Bronchial epithelial cell (primary cell): ENCODE results near the gene AUTS2. TPM values are rescaled to one million over a fixed set of nuclear protein-coding genes. Genes with fewer than 3 reads are reported as not detected.

Experiments used
- DNase-seq: peaks from one replicate; pipeline ENCODE4 v3.0.0-alpha.2; 2010; ENCODE audit warnings: low read depth
- FAIRE-seq: peaks from 2 replicates; lab custom pipeline; 2011; peaks lifted over from hg19 to GRCh38; lab: Jason Lieb, UNC
- H3K27me3 ChIP-seq: 2 replicates; pipeline ENCODE4 v1.5.1; 2011; ENCODE audit warnings: low read length; ENCODE audit not compliant: control insufficient read depth, insufficient read depth
- H3K36me3 ChIP-seq: 2 replicates; pipeline ENCODE4 v1.5.1; 2011; ENCODE audit warnings: low read length; ENCODE audit not compliant: control insufficient read depth, insufficient read depth
- H3K4me3 ChIP-seq: 2 replicates; pipeline ENCODE4 v1.5.1; 2011; ENCODE audit warnings: mild to moderate bottlenecking, low read depth, low read length, control low read depth
- total RNA-seq: library from RNA; depleted of rRNA; stranded (reverse); fragments of >200 nt; gene quantifications from 2 replicates; pipeline ENCODE4 v1.2.1, GENCODE V29; 2014
- TF ChIP-seq, protein P1 (sequence below): IDR thresholded peaks from 2 replicates; pipeline ENCODE4 v1.5.1; 2011; ENCODE audit warnings: mild to moderate bottlenecking, moderate library complexity, low read length, control low read depth, inconsistent platforms; ENCODE audit not compliant: insufficient read depth, severe bottlenecking

AUTS2 gene
- total RNA-seq, 1 donor from 2014 or later = 9.5 TPM

- H3K36me3 ChIP-seq = no peaks in the 10 kb centered on the region
- peak; percentile 46 for DNase-seq
- H3K4me3 ChIP-seq = no peak overlapping the region
- no peaks in the 10 kb centered on the region for H3K27me3 ChIP-seq
- FAIRE-seq = no peak
- TF ChIP-seq, protein P1, sequence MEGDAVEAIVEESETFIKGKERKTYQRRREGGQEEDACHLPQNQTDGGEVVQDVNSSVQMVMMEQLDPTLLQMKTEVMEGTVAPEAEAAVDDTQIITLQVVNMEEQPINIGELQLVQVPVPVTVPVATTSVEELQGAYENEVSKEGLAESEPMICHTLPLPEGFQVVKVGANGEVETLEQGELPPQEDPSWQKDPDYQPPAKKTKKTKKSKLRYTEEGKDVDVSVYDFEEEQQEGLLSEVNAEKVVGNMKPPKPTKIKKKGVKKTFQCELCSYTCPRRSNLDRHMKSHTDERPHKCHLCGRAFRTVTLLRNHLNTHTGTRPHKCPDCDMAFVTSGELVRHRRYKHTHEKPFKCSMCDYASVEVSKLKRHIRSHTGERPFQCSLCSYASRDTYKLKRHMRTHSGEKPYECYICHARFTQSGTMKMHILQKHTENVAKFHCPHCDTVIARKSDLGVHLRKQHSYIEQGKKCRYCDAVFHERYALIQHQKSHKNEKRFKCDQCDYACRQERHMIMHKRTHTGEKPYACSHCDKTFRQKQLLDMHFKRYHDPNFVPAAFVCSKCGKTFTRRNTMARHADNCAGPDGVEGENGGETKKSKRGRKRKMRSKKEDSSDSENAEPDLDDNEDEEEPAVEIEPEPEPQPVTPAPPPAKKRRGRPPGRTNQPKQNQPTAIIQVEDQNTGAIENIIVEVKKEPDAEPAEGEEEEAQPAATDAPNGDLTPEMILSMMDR = no peak
Measured at GRCh38 chr7:70093205-70093904, 495.1 kb downstream of the AUTS2 start.

GRCh38 chr7:70094831-70095230, 496.6 kb downstream of the AUTS2 start:
- DNase-seq (no peak), FAIRE-seq (no peak)
- Histone ChIP-seq H3K4me3 (no peak overlapping the region), H3K36me3 (no peaks in the 10 kb centered on the region), H3K27me3 (no peaks in the 10 kb centered on the region)
- TF ChIP-seq, protein P1 = no peak

- DNase-seq = no peak
- TF ChIP-seq, protein P1 = no peak
- no peaks in the 10 kb centered on the region for H3K27me3 ChIP-seq
- no peaks in the 10 kb centered on the region for H3K36me3 ChIP-seq
- H3K4me3 ChIP-seq = no peak overlapping the region
- no peak for FAIRE-seq
Measured at GRCh38 chr7:70097645-70098044, 499.4 kb downstream of the AUTS2 start.

DNA sequence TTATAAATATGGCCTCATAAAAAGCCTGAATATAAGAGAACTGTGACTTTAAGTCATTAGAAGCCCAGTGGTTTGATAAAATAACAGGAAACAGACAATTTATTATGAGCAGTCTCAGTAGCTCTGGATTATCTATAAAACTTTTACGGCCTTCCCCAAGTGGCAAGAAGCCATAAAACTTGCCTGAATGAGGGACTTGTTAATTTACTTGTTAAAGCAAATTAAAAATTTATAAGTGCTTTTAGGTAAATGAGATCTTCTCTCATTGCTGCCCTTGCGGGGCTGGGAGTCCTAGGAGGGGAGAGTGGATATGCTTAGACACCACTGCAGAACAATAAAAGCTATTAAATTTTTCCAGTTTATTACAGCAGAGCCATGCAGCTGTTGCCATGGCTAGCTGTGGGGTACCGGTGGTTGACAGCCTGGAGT, 499.9 kb downstream of the AUTS2 start:
- no peak for DNase-seq
- H3K36me3 ChIP-seq = no peaks in the 10 kb centered on the region
- no peak for FAIRE-seq

DNA sequence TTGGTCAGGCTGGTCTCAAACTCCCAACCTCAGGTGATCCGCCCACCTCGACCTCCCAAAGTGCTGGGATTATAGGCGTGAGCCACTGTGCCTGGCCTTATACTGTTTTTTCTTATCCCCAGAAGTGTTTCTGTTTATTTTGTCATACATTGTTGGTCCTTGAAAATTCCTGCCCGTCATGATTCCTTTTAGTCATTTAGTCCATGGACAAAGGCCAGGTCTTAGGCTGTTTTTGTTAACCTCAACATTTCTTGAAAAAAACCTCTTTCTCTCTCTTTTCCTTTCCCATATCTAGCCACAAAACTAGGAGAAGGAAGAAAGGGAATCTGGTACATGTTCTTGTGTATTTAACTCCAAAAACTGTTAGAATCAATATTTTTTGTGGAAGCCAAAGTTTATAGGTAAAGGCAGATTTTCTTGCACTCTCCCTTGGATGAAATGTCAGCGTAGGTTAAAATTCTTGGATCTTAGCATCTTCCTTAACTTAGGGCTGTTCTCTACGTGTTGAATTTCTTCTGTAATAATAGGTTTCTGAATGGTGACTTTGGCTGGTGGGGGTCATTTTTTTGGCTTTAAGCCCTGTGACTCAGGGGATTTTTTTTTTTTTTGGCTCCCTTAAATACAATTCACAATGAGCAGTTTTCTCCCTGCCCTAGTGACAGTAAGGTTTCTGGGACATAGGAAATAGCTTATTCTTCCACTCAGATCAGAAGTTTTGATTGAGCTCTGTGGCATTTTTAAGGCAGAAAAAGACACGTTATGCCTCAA, 500.8 kb downstream of the AUTS2 start:
- Histone ChIP-seq H3K4me3 (no peak overlapping the region), H3K27me3 (no peaks in the 10 kb centered on the region), H3K36me3 (no peaks in the 10 kb centered on the region)
- no peak for DNase-seq
- FAIRE-seq = no peak
- TF ChIP-seq, protein P1 = no peak

More for the DNA sequence above, 499.9 kb downstream of the AUTS2 start:
- Histone ChIP-seq H3K4me3 (no peak overlapping the region), H3K27me3 (no peaks in the 10 kb centered on the region)
- TF ChIP-seq, protein P1 = no peak
